GM23338 (cell line): ENCODE results near the gene LRIG3. TPM values are rescaled to one million over a fixed set of nuclear protein-coding genes. Genes with fewer than 3 reads are reported as not detected.

Experiments
- ATAC-seq: fragments of 200-7000 bp; cut with Tn5 transposase; 3 replicates; pipeline ENCODE4 v1.9.1; 2020
- DNase-seq: peaks from one replicate; pipeline ENCODE4 v3.0.0-alpha.2; 2015; ENCODE audit warnings: low spot score
- H2AFZ ChIP-seq: fragments of 200-600 bp; sonication (generic); 2 replicates; pipeline ENCODE4 v1.8.0; 2016; ENCODE audit warnings: antibody characterized with exemption, mild to moderate bottlenecking, moderate library complexity
- H3F3A ChIP-seq: fragments of 200-600 bp; sonication (generic); replicated peaks from 2 replicates; pipeline ENCODE4 v1.8.0; 2017; ENCODE audit warnings: antibody characterized with exemption, mixed run types, low read depth
- H3K27ac ChIP-seq: fragments of 200-600 bp; sonication (generic); 2 replicates; pipeline ENCODE4 v1.6.1; 2016; ENCODE audit warnings: low read depth
- H3K27me3 ChIP-seq: fragments of 200-600 bp; sonication (generic); 2 replicates; pipeline ENCODE4 v1.8.0; 2016; ENCODE audit warnings: mild to moderate bottlenecking, mixed run types, moderate library complexity; ENCODE audit not compliant: insufficient read depth
- H3K36me3 ChIP-seq: fragments of 200-600 bp; sonication (generic); 2 replicates; pipeline ENCODE4 v1.8.0; 2016; ENCODE audit warnings: mild to moderate bottlenecking; ENCODE audit not compliant: insufficient read depth
- H3K4me1 ChIP-seq: fragments of 200-600 bp; sonication (generic); 2 replicates; pipeline ENCODE4 v1.8.0; 2016; ENCODE audit warnings: mild to moderate bottlenecking, moderate library complexity; ENCODE audit not compliant: insufficient read depth
- H3K4me2 ChIP-seq: fragments of 200-600 bp; sonication (generic); 2 replicates; pipeline ENCODE4 v1.7.1; 2017; ENCODE audit warnings: mixed run types
- H3K4me3 ChIP-seq: fragments of 200-600 bp; sonication (generic); 2 replicates; pipeline ENCODE4 v1.6.1; 2016; ENCODE audit warnings: mixed run types
- H3K79me2 ChIP-seq: fragments of 200-600 bp; sonication (generic); replicated peaks from 2 replicates; pipeline ENCODE4 v1.8.0; 2017; ENCODE audit warnings: mild to moderate bottlenecking; ENCODE audit not compliant: insufficient read depth
- H3K9me2 ChIP-seq: fragments of 200-600 bp; sonication (generic); 2 replicates; pipeline ENCODE4 v1.8.0; 2017; ENCODE audit not compliant: insufficient read depth
- H4K20me1 ChIP-seq: fragments of 200-600 bp; sonication (generic); replicated peaks from 2 replicates; pipeline ENCODE4 v1.8.0; 2017; ENCODE audit warnings: mild to moderate bottlenecking; ENCODE audit not compliant: insufficient read depth
- H3K27ac Mint-ChIP-seq: 2 replicates; pipeline ENCODE4 v1.8.0; 2020; ENCODE audit warnings: inconsistent platforms, mild to moderate bottlenecking, moderate library complexity, mixed read lengths
- H3K27me3 Mint-ChIP-seq: 3 replicates; pipeline ENCODE4 v1.8.0; 2022; ENCODE audit warnings: low read depth, mild to moderate bottlenecking, moderate library complexity, mixed read lengths, inconsistent platforms; ENCODE audit not compliant: insufficient read depth, poor library complexity
- H3K36me3 Mint-ChIP-seq: 3 replicates; pipeline ENCODE4 v1.8.0; 2021; ENCODE audit warnings: low read depth, mild to moderate bottlenecking, inconsistent platforms, moderate library complexity, mixed read lengths
- H3K4me1 Mint-ChIP-seq: 3 replicates; pipeline ENCODE4 v1.8.0; 2020; ENCODE audit warnings: mild to moderate bottlenecking, inconsistent platforms, mixed read lengths
- H3K4me3 Mint-ChIP-seq: 3 replicates; pipeline ENCODE4 v1.8.0; 2021; ENCODE audit warnings: moderate library complexity, mild to moderate bottlenecking, inconsistent platforms, mixed read lengths
- H3K9me3 Mint-ChIP-seq: 3 replicates; pipeline ENCODE4 v1.8.0; 2020; ENCODE audit warnings: moderate library complexity, mild to moderate bottlenecking, inconsistent platforms, mixed read lengths
- CREB1 ChIP-seq: fragments of 250-450 bp; sonication (Bioruptor Pico); IDR thresholded peaks from 2 replicates; pipeline ENCODE4 v1.5.0; 2020; ENCODE audit warnings: low read depth, mild to moderate bottlenecking, moderate library complexity
- EZH2 ChIP-seq: fragments of 200-600 bp; sonication (generic); IDR thresholded peaks from one replicate; pipeline ENCODE4 v1.8.0; 2017; ENCODE audit warnings: antibody characterized with exemption, mild to moderate bottlenecking, low read depth; ENCODE audit not compliant: unreplicated experiment
- EZH2phosphoT487 ChIP-seq: fragments of 200-600 bp; sonication (generic); IDR thresholded peaks from one replicate; pipeline ENCODE4 v1.8.1; 2018; ENCODE audit warnings: antibody characterized with exemption; ENCODE audit not compliant: unreplicated experiment
- JUNB ChIP-seq: IDR thresholded peaks from one replicate; pipeline ENCODE4 v1.6.1; 2016; ENCODE audit warnings: antibody characterized with exemption; ENCODE audit not compliant: unreplicated experiment
- NANOG ChIP-seq: IDR thresholded peaks from 2 replicates; pipeline ENCODE4 v1.6.1; 2016; ENCODE audit warnings: antibody characterized with exemption, borderline replicate concordance
- POLR2AphosphoS5 ChIP-seq: IDR thresholded peaks from 2 replicates; pipeline ENCODE4 v1.6.1; 2016; ENCODE audit warnings: antibody characterized with exemption, low read depth
- STAT1 ChIP-seq: IDR thresholded peaks from one replicate; pipeline ENCODE4 v1.6.1; 2016; ENCODE audit warnings: antibody characterized with exemption; ENCODE audit not compliant: unreplicated experiment
- ZNF114 ChIP-seq: fragments of 250-450 bp; sonication (Bioruptor Pico); IDR thresholded peaks from 2 replicates; pipeline ENCODE4 v1.5.0; 2020; ENCODE audit warnings: mild to moderate bottlenecking, moderate library complexity
- ZNF331 ChIP-seq: fragments of 250-450 bp; sonication (Bioruptor Pico); IDR thresholded peaks from 2 replicates; pipeline ENCODE4 v1.5.0; 2020; ENCODE audit warnings: low read depth, mild to moderate bottlenecking, moderate library complexity
- polyA plus RNA-seq: library from polyadenylated mRNA; unstranded; fragments of >200 nt; fragmentation: Nextera tagmentation; extraction: Ambion mirVana; gene quantifications from 2 replicates; pipeline ENCODE4 v1.2.1, GENCODE V29; 2016
- total RNA-seq: library from RNA; depleted of rRNA; stranded (reverse); fragments of >200 nt; shearing (Covaris generic); gene quantifications from 2 replicates; pipeline ENCODE4 v1.2.3, GENCODE V29; 2014
- TF ChIP-seq, protein P1 (sequence below): fragments of 250-450 bp; sonication (Bioruptor Pico); IDR thresholded peaks from 2 replicates; pipeline ENCODE4 v1.5.0; 2020; ENCODE audit warnings: mild to moderate bottlenecking, moderate library complexity
- TF ChIP-seq, protein P2 (sequence below): IDR thresholded peaks from one replicate; pipeline ENCODE4 v1.6.1; 2018; ENCODE audit warnings: antibody characterized with exemption; ENCODE audit not compliant: unreplicated experiment
- TF ChIP-seq, protein P3 (sequence below), 2 experiments: fragments of 200-600 bp in 1 of 2; sonication (generic) in 1 of 2; conservative IDR thresholded peaks; 2 replicates each; pipeline versions ENCODE4 v1.5.1 to v1.6.1; 2016 to 2017; ENCODE audit warnings: antibody characterized with exemption in 2 of 2, low read depth in 2 of 2, mild to moderate bottlenecking in 2 of 2, moderate library complexity in 1 of 2
- TF ChIP-seq, protein P4 (sequence below): IDR thresholded peaks from 2 replicates; pipeline ENCODE4 v1.6.1; 2016; ENCODE audit warnings: antibody characterized with exemption

LRIG3 gene
- total and polyA plus RNA-seq, 2 experiments from 2014 or later: 1.6 to 7.5 TPM

DNA sequence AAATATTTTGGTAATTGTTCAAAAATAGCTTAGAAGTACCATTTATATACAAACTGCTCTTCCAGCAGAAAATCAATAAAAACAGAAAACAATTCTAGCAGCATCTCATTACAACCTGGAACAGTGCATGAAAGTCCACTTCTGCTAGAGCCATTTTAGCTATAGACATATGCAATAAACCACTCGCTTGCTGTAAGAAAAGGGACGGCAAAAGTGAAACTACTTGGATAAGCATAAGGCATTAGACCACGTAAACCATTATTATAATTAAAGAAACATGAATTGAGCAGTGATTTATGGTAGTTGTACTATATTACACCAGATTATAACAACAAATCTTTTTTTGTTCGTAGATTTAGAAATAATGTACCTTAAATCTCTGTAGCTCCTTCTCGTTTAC, 48.7 kb downstream of the LRIG3 start:
- no peaks in the 10 kb centered on the region for H3K9me3 Mint-ChIP-seq
- DNase-seq (no peak), ATAC-seq (no peak)
- H3K4me1 Mint-ChIP-seq: no peaks in the 10 kb centered on the region
- H3K27me3 Mint-ChIP-seq: no peaks in the 10 kb centered on the region
- Histone ChIP-seq H3K36me3 (no peaks in the 10 kb centered on the region), H3K4me3 (no peak overlapping the region), H3K79me2 (no peaks in the 10 kb centered on the region), H3K4me1 (no peaks in the 10 kb centered on the region), H2AFZ (no peak overlapping the region), H3K4me2 (no peak overlapping the region), H3K27ac (no peak overlapping the region), H3F3A (no peaks in the 10 kb centered on the region), H3K27me3 (no peaks in the 10 kb centered on the region), H4K20me1 (peaks cover 4% of the 10 kb centered on the region), H3K9me2 (no peaks in the 10 kb centered on the region)
- H3K27ac Mint-ChIP-seq: no peak overlapping the region
- peaks cover 19% of the 10 kb centered on the region for H3K36me3 Mint-ChIP-seq
- no peak for TF ChIP-seq ZNF331
- TF ChIP-seq, protein P1, sequence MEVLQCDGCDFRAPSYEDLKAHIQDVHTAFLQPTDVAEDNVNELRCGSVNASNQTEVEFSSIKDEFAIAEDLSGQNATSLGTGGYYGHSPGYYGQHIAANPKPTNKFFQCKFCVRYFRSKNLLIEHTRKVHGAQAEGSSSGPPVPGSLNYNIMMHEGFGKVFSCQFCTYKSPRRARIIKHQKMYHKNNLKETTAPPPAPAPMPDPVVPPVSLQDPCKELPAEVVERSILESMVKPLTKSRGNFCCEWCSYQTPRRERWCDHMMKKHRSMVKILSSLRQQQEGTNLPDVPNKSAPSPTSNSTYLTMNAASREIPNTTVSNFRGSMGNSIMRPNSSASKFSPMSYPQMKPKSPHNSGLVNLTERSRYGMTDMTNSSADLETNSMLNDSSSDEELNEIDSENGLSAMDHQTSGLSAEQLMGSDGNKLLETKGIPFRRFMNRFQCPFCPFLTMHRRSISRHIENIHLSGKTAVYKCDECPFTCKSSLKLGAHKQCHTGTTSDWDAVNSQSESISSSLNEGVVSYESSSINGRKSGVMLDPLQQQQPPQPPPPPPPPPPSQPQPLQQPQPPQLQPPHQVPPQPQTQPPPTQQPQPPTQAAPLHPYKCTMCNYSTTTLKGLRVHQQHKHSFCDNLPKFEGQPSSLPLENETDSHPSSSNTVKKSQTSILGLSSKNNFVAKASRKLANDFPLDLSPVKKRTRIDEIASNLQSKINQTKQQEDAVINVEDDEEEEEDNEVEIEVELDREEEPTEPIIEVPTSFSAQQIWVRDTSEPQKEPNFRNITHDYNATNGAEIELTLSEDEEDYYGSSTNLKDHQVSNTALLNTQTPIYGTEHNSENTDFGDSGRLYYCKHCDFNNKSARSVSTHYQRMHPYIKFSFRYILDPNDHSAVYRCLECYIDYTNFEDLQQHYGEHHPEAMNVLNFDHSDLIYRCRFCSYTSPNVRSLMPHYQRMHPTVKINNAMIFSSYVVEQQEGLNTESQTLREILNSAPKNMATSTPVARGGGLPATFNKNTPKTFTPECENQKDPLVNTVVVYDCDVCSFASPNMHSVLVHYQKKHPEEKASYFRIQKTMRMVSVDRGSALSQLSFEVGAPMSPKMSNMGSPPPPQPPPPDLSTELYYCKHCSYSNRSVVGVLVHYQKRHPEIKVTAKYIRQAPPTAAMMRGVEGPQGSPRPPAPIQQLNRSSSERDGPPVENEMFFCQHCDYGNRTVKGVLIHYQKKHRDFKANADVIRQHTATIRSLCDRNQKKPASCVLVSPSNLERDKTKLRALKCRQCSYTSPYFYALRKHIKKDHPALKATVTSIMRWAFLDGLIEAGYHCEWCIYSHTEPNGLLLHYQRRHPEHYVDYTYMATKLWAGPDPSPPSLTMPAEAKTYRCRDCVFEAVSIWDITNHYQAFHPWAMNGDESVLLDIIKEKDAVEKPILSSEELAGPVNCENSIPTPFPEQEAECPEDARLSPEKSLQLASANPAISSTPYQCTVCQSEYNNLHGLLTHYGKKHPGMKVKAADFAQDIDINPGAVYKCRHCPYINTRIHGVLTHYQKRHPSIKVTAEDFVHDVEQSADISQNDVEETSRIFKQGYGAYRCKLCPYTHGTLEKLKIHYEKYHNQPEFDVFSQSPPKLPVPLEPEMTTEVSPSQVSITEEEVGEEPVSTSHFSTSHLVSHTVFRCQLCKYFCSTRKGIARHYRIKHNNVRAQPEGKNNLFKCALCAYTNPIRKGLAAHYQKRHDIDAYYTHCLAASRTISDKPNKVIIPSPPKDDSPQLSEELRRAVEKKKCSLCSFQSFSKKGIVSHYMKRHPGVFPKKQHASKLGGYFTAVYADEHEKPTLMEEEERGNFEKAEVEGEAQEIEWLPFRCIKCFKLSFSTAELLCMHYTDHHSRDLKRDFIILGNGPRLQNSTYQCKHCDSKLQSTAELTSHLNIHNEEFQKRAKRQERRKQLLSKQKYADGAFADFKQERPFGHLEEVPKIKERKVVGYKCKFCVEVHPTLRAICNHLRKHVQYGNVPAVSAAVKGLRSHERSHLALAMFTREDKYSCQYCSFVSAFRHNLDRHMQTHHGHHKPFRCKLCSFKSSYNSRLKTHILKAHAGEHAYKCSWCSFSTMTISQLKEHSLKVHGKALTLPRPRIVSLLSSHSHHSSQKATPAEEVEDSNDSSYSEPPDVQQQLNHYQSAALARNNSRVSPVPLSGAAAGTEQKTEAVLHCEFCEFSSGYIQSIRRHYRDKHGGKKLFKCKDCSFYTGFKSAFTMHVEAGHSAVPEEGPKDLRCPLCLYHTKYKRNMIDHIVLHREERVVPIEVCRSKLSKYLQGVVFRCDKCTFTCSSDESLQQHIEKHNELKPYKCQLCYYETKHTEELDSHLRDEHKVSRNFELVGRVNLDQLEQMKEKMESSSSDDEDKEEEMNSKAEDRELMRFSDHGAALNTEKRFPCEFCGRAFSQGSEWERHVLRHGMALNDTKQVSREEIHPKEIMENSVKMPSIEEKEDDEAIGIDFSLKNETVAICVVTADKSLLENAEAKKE (CRISPR knock-in tag): no peak
- TF ChIP-seq, protein P2, sequence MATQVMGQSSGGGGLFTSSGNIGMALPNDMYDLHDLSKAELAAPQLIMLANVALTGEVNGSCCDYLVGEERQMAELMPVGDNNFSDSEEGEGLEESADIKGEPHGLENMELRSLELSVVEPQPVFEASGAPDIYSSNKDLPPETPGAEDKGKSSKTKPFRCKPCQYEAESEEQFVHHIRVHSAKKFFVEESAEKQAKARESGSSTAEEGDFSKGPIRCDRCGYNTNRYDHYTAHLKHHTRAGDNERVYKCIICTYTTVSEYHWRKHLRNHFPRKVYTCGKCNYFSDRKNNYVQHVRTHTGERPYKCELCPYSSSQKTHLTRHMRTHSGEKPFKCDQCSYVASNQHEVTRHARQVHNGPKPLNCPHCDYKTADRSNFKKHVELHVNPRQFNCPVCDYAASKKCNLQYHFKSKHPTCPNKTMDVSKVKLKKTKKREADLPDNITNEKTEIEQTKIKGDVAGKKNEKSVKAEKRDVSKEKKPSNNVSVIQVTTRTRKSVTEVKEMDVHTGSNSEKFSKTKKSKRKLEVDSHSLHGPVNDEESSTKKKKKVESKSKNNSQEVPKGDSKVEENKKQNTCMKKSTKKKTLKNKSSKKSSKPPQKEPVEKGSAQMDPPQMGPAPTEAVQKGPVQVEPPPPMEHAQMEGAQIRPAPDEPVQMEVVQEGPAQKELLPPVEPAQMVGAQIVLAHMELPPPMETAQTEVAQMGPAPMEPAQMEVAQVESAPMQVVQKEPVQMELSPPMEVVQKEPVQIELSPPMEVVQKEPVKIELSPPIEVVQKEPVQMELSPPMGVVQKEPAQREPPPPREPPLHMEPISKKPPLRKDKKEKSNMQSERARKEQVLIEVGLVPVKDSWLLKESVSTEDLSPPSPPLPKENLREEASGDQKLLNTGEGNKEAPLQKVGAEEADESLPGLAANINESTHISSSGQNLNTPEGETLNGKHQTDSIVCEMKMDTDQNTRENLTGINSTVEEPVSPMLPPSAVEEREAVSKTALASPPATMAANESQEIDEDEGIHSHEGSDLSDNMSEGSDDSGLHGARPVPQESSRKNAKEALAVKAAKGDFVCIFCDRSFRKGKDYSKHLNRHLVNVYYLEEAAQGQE: no peak
- TF ChIP-seq, protein P3, sequence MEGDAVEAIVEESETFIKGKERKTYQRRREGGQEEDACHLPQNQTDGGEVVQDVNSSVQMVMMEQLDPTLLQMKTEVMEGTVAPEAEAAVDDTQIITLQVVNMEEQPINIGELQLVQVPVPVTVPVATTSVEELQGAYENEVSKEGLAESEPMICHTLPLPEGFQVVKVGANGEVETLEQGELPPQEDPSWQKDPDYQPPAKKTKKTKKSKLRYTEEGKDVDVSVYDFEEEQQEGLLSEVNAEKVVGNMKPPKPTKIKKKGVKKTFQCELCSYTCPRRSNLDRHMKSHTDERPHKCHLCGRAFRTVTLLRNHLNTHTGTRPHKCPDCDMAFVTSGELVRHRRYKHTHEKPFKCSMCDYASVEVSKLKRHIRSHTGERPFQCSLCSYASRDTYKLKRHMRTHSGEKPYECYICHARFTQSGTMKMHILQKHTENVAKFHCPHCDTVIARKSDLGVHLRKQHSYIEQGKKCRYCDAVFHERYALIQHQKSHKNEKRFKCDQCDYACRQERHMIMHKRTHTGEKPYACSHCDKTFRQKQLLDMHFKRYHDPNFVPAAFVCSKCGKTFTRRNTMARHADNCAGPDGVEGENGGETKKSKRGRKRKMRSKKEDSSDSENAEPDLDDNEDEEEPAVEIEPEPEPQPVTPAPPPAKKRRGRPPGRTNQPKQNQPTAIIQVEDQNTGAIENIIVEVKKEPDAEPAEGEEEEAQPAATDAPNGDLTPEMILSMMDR (conservative IDR thresholded peaks at IDR 0.05; ENCODE audit: low read depth in 2 of 2): no peak
- no peak for TF ChIP-seq NANOG
- TF ChIP-seq STAT1: no peak
- TF ChIP-seq JUNB: no peak
- no peak for TF ChIP-seq EZH2phosphoT487
- no peak for TF ChIP-seq POLR2AphosphoS5
- TF ChIP-seq ZNF114 (CRISPR knock-in tag): no peak
- TF ChIP-seq, protein P4, sequence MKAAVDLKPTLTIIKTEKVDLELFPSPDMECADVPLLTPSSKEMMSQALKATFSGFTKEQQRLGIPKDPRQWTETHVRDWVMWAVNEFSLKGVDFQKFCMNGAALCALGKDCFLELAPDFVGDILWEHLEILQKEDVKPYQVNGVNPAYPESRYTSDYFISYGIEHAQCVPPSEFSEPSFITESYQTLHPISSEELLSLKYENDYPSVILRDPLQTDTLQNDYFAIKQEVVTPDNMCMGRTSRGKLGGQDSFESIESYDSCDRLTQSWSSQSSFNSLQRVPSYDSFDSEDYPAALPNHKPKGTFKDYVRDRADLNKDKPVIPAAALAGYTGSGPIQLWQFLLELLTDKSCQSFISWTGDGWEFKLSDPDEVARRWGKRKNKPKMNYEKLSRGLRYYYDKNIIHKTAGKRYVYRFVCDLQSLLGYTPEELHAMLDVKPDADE: no peak
- TF ChIP-seq CREB1 (CRISPR knock-in tag): no peak
- TF ChIP-seq EZH2: no peak
- no peak overlapping the region for H3K4me3 Mint-ChIP-seq
